HEK293 (cell line): ENCODE measurements around the gene ACSS1.

Source experiments
- CTCF ChIA-PET: fragments of 350-600 bp; formaldehyde crosslinking; extraction: SDS; loops from one replicate; lab custom pipeline; 2021; ENCODE audit warnings: antibody characterized with exemption; lab: Yijun Ruan, JAX
- POLR2A ChIA-PET: fragments of 300-600 bp; formaldehyde crosslinking; extraction: SDS; loops from one replicate; lab custom pipeline; 2020; ENCODE audit warnings: antibody characterized with exemption, inconsistent platforms; lab: Yijun Ruan, JAX
- H3K27ac ChIP-seq: fragments of 200-500 bp; sonication (Bioruptor generic); 2 replicates; pipeline ENCODE4 v1.5.1; 2014; ENCODE audit warnings: low read depth, low read length, control low read depth, inconsistent platforms; ENCODE audit errors: extremely low read depth
- H3K36me3 ChIP-seq, 2 experiments: fragments of 200-500 bp in 1 of 2; sonication (Bioruptor generic) in 1 of 2; 1 replicate in 1 of 2; 2 replicates in 1 of 2; pipeline ENCODE4 v1.5.1; 2014 to 2017; ENCODE audit warnings: inconsistent platforms in 2 of 2, low read length in 2 of 2; ENCODE audit not compliant: control insufficient read depth in 2 of 2, insufficient read depth in 1 of 2
- H3K4me1 ChIP-seq: fragments of 200-500 bp; sonication (Bioruptor generic); 2 replicates; pipeline ENCODE4 v1.5.1; 2014; ENCODE audit warnings: mild to moderate bottlenecking, low read length, inconsistent platforms; ENCODE audit not compliant: control insufficient read depth, insufficient read depth
- H3K4me3 ChIP-seq: 2 replicates; pipeline ENCODE4 v1.5.1; 2011; ENCODE audit warnings: low read depth, mild to moderate bottlenecking, control low read depth, low read length, moderate library complexity
- H3K9me3 ChIP-seq: fragments of 200-500 bp; sonication (Bioruptor generic); 2 replicates; pipeline ENCODE4 v1.5.1; 2014; ENCODE audit warnings: low read depth, low read length, inconsistent platforms; ENCODE audit not compliant: control insufficient read depth, insufficient read depth
- EGR2 ChIP-seq: fragments of 450-650 bp; formaldehyde crosslinking; IDR thresholded peaks from 2 replicates; pipeline ENCODE4 v1.5.1; 2016; ENCODE audit warnings: low read depth, missing biosample characterization, missing genetic modification characterization
- GLIS2 ChIP-seq: fragments of 450-650 bp; formaldehyde crosslinking; IDR thresholded peaks from 2 replicates; pipeline ENCODE4 v1.5.1; 2016; ENCODE audit warnings: missing biosample characterization, missing genetic modification characterization
- MYNN ChIP-seq: fragments of 450-650 bp; formaldehyde crosslinking; IDR thresholded peaks from 2 replicates; pipeline ENCODE4 v1.5.1; 2016; ENCODE audit warnings: missing biosample characterization, missing genetic modification characterization, borderline replicate concordance
- PRDM2 ChIP-seq: fragments of 450-650 bp; formaldehyde crosslinking; IDR thresholded peaks from 2 replicates; pipeline ENCODE4 v1.5.1; 2016; ENCODE audit warnings: missing biosample characterization, missing genetic modification characterization, borderline replicate concordance
- ZBTB10 ChIP-seq: fragments of 450-650 bp; formaldehyde crosslinking; IDR thresholded peaks from 2 replicates; pipeline ENCODE4 v1.5.1; 2016; ENCODE audit warnings: missing biosample characterization, missing genetic modification characterization
- ZBTB11 ChIP-seq: fragments of 450-650 bp; formaldehyde crosslinking; conservative IDR thresholded peaks from 2 replicates; pipeline ENCODE4 v1.5.1; 2016; ENCODE audit warnings: low read depth, missing biosample characterization, missing genetic modification characterization
- ZBTB17 ChIP-seq: fragments of 450-650 bp; formaldehyde crosslinking; IDR thresholded peaks from 2 replicates; pipeline ENCODE4 v1.5.1; 2016; ENCODE audit warnings: missing biosample characterization, missing genetic modification characterization
- ZBTB21 ChIP-seq: fragments of 450-650 bp; formaldehyde crosslinking; IDR thresholded peaks from 2 replicates; pipeline ENCODE4 v1.5.1; 2017; ENCODE audit warnings: missing biosample characterization, missing genetic modification characterization
- ZFP41 ChIP-seq: fragments of 450-650 bp; formaldehyde crosslinking; IDR thresholded peaks from 2 replicates; pipeline ENCODE4 v1.5.1; 2016; ENCODE audit warnings: missing biosample characterization, missing genetic modification characterization, borderline replicate concordance
- ZNF121 ChIP-seq: fragments of 450-650 bp; formaldehyde crosslinking; IDR thresholded peaks from 2 replicates; pipeline ENCODE4 v1.5.1; 2016; ENCODE audit warnings: missing biosample characterization, missing genetic modification characterization
- ZNF174 ChIP-seq: fragments of 450-650 bp; formaldehyde crosslinking; IDR thresholded peaks from 2 replicates; pipeline ENCODE4 v1.5.0; 2017; ENCODE audit warnings: missing biosample characterization, mild to moderate bottlenecking, missing genetic modification characterization
- ZNF19 ChIP-seq: fragments of 450-650 bp; formaldehyde crosslinking; IDR thresholded peaks from 2 replicates; pipeline ENCODE4; 2016; ENCODE audit warnings: missing biosample characterization, missing genetic modification characterization, low read depth
- ZNF311 ChIP-seq: fragments of 450-650 bp; formaldehyde crosslinking; IDR thresholded peaks from 2 replicates; pipeline ENCODE4 v1.5.1; 2017; ENCODE audit warnings: missing biosample characterization, missing genetic modification characterization, borderline replicate concordance
- ZNF433 ChIP-seq: fragments of 450-650 bp; formaldehyde crosslinking; IDR thresholded peaks from 2 replicates; pipeline ENCODE4 v1.5.1; 2016; ENCODE audit warnings: missing biosample characterization, missing genetic modification characterization, low read depth
- ZNF48 ChIP-seq: fragments of 450-650 bp; formaldehyde crosslinking; IDR thresholded peaks from 2 replicates; pipeline ENCODE4 v1.5.1; 2016; ENCODE audit warnings: missing biosample characterization, missing genetic modification characterization
- ZNF510 ChIP-seq: fragments of 450-650 bp; formaldehyde crosslinking; IDR thresholded peaks from 2 replicates; pipeline ENCODE4 v1.5.1; 2018; ENCODE audit warnings: mild to moderate bottlenecking, missing genetic modification characterization, missing biosample characterization; ENCODE audit not compliant: insufficient replicate concordance
- ZNF558 ChIP-seq: fragments of 450-650 bp; formaldehyde crosslinking; IDR thresholded peaks from 2 replicates; pipeline ENCODE4 v1.5.1; 2016; ENCODE audit warnings: missing biosample characterization, missing genetic modification characterization
- ZNF768 ChIP-seq: fragments of 450-650 bp; formaldehyde crosslinking; IDR thresholded peaks from 2 replicates; pipeline ENCODE4 v1.5.1; 2018; ENCODE audit warnings: missing biosample characterization, mild to moderate bottlenecking, missing genetic modification characterization

The ACSS1 gene

GRCh38 chr20:25015986-25016385 is 42.0 kb downstream of the ACSS1 start:
- no peaks in the 10 kb centered on the region for H3K9me3 ChIP-seq
- ChIA-PET POLR2A (no interaction called here), CTCF (no interaction called here)
- no peak for TF ChIP-seq EGR2
- TF ChIP-seq ZNF558, result no peak
- TF ChIP-seq ZNF121 (tag by site-specific recombination), result no peak
- no peak for TF ChIP-seq ZBTB17 (tag by site-specific recombination)
- TF ChIP-seq ZNF768 (tag by site-specific recombination), result no peak
- no peak overlapping the region for H3K27ac ChIP-seq
- no peak overlapping the region for H3K4me3 ChIP-seq
- no peaks in the 10 kb centered on the region for H3K4me1 ChIP-seq
- H3K36me3 ChIP-seq, result peaks cover 0 to 16% of the 10 kb centered on the region in 2 experiments; a peak in 1 of 3 replicates

GRCh38 chr20:25014816-25015215 is 43.1 kb downstream of the ACSS1 start:
- Histone ChIP-seq H3K9me3 (no peaks in the 10 kb centered on the region), H3K4me1 (no peaks in the 10 kb centered on the region), H3K4me3 (no peak overlapping the region), H3K36me3 (peaks cover 0 to 16% of the 10 kb centered on the region in 2 experiments; a peak in 1 of 3 replicates), H3K27ac (no peak overlapping the region)
- ChIA-PET CTCF (no interaction called here), POLR2A (no interaction called here)
- TF ChIP-seq ZFP41 (tag by site-specific recombination) (no peak), EGR2 (no peak), GLIS2 (tag by site-specific recombination) (no peak), ZBTB10 (tag by site-specific recombination) (no peak), ZNF174 (tag by site-specific recombination) (no peak), MYNN (tag by site-specific recombination) (no peak), ZNF48 (tag by site-specific recombination) (no peak), ZBTB21 (no peak), ZNF19 (tag by site-specific recombination) (no peak), ZNF311 (no peak), ZNF433 (tag by site-specific recombination) (no peak), ZBTB11 (no peak), ZNF510 (no peak), PRDM2 (no peak)
